ENCODE data around the gene GNB1L. TPM values are rescaled to one million over a fixed set of nuclear protein-coding genes. Genes with fewer than 3 reads are reported as not detected.

Gene GNB1L
- total RNA-seq, 2 donors from 2014 or later = 2.5 to 4.5 TPM

DNA sequence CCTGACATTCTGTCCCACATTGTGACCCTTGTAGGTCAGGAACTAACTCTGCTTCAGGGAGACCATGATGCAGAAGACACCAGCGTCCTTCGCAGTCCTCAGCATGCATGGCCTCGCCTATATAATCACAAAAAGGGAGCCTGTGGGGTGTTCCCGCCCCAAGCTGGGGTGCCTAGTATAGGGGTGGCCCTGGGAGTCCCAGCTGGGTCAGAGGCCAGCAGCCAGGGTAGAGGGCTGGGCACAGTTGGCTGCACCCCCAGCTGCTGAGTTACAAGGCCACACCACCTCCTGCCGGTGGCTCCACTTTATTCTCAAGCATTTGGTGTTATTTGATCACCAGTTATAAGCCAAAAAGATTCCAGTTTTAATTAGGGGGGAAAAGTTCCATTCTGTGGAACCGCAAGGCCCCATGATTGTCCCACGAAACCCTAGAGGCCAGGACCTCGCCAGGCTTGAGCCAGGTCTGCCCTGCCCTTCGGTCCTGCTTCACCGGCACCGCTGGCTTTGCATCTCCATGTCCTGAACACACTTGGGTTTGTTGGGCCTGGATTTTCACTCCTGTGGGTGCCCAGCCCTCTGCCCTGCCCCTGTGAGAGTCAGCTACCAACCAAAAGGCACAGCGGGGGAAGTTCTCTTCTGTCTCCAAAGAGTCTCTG lies 15.0 kb upstream of the GNB1L start:
- intact Hi-C loops (cut with DNase I) = no loop called here
- DNase-seq (no peak), ATAC-seq (no peak)

- intact Hi-C loops (cut with DNase I) = no loop called here
- no peak for ATAC-seq
- peak; percentile 17 for DNase-seq
These were observed 14.2 kb upstream of the GNB1L start for GRCh38 chr22:19868773-19869471.

DNA sequence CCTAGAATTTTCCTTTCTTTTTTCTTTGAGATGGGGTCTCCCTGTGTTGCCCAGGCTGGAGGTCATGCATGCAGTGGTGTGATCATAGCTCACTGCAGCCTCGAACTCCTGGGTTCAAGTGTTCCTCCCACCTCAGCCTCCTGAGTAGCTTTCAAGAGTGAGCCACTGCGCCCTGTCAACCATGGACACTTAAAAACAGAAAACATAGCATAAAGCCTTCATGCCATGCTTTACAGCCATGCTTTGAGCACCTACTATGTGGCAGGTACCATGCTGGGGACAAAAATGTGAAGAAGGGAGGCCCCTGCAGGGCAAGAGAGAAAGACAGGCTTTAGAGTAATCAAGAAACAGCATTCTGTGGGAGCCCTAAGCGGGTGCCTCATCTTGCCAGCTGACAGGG lies 13.7 kb upstream of the GNB1L start:
- intact Hi-C loops (cut with DNase I) = no loop called here
- ATAC-seq = no peak
- peak; percentile 1 for DNase-seq

- ATAC-seq = no peak
- DNase-seq = peak; percentile 1
- intact Hi-C loops (cut with DNase I) = no loop called here
These were observed 12.9 kb upstream of the GNB1L start for GRCh38 chr22:19867617-19868016.

- ATAC-seq (no peak), DNase-seq (no peak)
- intact Hi-C loops (cut with DNase I) = no loop called here
These were observed 12.0 kb upstream of the GNB1L start for GRCh38 chr22:19866665-19867009.

DNA sequence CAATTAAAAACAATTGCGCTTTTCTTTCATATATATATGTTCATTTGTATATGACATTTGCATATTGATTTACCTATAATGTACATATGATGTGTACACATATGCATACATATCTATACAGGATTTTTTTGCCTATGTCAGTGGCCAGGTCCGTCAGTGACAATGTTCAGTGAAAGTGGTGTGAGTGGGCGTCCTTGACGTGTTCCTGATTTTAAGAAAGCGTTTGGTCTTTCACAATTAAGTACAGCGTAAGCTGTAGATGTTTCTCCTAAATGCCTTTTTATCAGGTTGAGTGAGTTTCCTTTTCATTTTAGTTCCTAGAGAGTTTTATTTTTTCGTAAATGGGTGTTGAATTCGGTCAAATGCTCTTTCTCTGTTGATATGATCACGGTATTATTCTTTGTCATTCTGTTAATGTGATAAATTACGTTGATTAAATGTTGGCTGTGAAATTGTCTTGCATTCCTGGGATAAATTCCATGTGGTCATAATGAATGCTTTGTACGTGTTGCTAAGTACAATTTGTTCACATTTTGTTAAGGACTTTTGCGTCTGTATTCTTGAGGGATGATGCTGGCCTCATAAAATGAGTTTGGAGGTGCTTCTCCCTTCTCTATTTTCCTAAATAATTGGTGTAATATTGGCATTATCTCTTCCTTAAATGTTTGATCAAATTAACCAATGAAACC lies 10.6 kb upstream of the GNB1L start:
- no peak for DNase-seq
- intact Hi-C loops (cut with DNase I) = no loop called here
- ATAC-seq = no peak

- no peak for ATAC-seq
- no peak for DNase-seq
- intact Hi-C loops (cut with DNase I) = no loop called here
These were observed 9.9 kb upstream of the GNB1L start for GRCh38 chr22:19864538-19865106.

DNA sequence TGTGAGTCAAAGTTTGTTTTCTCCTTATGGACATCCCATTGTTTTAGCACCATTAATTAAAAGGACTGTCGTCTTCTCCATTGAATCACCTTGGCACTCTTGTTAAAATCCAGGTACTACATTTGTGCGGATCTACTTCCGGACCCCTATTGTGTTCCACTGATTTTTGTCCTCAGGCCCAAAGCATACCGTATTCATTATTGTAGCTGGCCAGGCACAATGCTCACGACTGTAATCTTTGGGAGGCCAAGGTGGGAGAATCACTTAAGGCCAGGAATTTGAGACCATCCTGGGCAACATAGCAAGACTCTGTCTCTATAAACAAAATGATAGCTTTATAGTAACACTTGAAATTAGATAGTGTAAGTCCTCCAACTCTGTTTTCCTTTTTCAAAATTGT lies 8.9 kb upstream of the GNB1L start:
- ATAC-seq = no peak
- intact Hi-C loops (cut with DNase I) = no loop called here
- no peak for DNase-seq

GRCh38 chr22:19862619-19863246 lies 8.1 kb upstream of the GNB1L start:
- DNase-seq (no peak), ATAC-seq (no peak)
- intact Hi-C loops (cut with DNase I) = no loop called here

- intact Hi-C loops (cut with DNase I) = no loop called here
- no peak for ATAC-seq
- DNase-seq = no peak
These were observed 5.3 kb upstream of the GNB1L start for GRCh38 chr22:19859861-19860510.

- intact Hi-C loops (cut with DNase I) = no loop called here
- DNase-seq = no peak
These were observed 2.7 kb upstream of the GNB1L start for GRCh38 chr22:19857382-19857781.

DNA sequence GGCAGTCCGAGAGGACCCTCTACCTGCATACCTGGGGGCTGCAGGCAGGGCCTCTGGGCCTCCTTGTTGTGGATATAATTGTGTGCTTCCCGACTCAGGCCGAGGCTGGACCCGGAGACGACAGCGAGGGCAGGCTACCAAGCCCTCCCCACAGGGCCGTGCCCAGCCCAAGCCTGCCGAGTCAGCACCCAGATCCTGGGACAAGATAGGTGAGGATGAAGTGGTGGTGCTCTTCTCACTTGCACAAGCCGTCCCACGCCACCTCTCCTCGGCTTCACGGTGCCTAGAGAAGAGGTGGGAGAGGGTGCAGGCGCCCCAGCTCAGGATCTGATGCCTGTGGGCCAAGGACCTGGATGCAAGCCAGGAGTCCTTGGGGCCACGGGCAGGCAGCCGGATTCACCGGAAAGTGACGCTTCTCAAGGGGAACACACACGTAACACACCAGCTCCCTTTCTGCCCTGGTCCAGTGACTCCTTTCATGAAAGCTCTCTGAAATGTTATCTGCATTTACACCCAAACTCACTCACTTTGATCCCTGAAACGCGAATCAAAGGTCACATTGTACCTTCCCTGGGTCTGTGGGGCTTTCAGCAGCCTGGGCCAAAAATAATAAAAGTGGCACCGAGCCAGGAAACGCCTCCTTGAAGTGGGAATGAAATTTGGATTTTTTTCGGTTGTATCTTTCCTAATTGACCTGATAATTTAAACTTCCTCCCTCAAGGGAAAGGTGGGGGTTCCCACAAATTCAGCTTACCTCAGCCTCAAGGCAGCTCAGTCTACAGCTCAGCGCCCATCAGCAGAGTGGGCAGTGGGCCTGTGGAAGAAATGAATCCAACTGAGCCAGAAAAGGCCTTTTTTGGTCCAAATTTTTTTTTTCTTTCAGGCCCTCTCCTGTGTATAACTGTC lies 1.1 kb upstream of the GNB1L start:
- DNase-seq (peak; percentile 77), ATAC-seq (peak; percentile 13 to 43)
- intact Hi-C loops (cut with DNase I) = no loop called here

More at GRCh38 chr22:19857382-19857781, 2.7 kb upstream of the GNB1L start:
- ATAC-seq = no peak

DNA sequence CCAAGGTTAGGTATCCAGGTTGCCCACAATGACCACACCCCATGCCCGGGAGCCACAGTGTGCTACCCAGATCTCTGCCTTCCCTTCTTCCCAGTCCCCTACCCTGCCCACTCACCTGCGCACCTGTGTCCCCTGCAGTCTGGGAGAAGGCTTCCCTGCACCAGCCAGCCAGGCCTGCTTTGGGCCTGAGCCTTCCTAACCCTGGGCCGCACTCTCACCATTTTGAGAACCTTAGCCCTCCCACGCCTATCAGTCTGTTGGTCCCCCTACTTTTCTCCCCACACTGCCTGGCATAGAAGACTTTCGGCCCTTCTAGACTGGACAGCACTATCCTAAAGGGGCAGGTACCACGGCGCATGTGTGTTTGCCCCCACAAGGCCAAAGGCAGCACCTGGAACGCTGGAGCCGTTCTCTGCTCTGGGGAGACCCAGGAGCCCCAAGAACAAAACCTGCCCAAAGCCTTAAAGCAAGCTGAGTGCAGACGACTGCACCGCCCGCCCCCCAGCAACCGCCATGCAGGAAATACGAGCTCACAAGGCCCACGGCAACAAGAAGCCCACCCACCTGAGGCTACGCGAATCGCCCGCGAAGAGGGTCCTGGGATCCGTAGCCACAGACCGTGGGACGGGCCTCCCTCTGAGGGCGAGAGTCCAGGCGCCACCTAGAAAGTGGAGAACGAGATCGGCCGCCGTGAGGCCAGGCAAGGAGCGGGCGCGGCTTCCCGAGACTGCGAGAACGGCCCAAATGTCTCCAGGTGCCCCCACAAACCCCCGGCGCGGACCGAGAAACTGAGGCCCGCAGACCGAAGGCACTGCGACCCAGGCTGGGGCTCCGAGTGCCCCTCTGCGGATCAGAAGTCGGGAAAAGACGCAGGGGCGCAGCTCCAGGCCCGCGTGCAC lies 546 bp downstream of the GNB1L start:
- DNase-seq (no peak), ATAC-seq (peak; percentile 1 to 14)
- intact Hi-C loops (cut with DNase I) = no loop called here

DNA sequence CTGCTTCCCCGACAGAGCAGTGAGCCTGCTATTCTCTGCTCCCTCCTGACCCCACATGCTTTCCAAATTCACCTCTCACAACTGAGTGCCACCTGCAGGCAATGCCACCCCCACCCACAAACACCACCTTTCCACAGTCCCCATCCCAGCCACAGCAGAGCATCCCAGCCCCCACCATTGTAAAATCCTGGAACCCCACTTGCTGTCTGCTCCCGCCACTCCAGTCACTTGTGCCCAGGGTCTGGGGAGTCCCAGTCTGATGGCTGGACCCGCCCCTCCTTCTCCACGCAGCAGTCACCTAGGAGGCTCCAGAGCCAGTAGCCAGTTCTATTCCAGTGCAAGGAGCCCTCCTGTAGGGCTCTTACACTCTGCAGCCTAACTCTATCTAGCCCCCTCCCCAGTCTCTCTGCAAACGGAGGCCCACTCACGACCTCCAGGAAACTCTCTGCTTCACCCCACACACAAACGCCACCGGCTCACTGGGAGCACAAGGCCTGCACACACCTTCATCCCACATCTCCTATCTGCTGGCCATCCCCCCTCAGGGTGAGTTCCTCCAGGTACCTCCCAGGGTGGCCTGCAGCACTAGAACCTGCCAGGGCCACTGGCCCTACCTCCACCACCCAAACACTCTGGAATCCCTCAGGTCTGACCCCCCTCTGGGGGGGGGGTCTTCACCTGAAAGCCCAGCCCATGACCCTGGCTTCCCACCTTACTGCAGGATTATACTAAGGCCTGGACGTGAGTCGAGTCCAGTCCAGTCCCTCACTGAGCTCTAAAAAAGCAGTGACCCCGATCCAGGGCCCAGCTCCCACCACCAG lies 1.4 kb downstream of the GNB1L start:
- intact Hi-C loops (cut with DNase I) = no loop called here
- DNase-seq = no peak
- ATAC-seq = no peak

- ATAC-seq = no peak
- intact Hi-C loops (cut with DNase I) = no loop called here
- DNase-seq = no peak
These were observed 2.4 kb downstream of the GNB1L start for GRCh38 chr22:19852177-19852781.
